ENCODE measurements around the gene TERC.

The TERC gene

GRCh38 chr3:169764882-169765612, at the start of gene TERC:
TERC (minus strand) TSS chr3:169765060.
- DNase-seq: peak; percentile 87

- DNase-seq: peak; percentile 39
Measured at GRCh38 chr3:169813757-169814517, 49.1 kb upstream of the TERC start.

- DNase-seq: no peak
Measured at GRCh38 chr3:169813278-169813677, 48.4 kb upstream of the TERC start.

- DNase-seq: peak; percentile 86
Measured at GRCh38 chr3:169812332-169813235, 47.7 kb upstream of the TERC start, which contains the start of the genes LRRC34 and LRRIQ4. LRRC34 (minus strand) TSS chr3:169812904; CDS start chr3:169812548, 356 bp downstream. LRRIQ4 (plus strand) TSS chr3:169812870; CDS start chr3:169821922, 9,052 bp downstream.

GRCh38 chr3:169811631-169812331, 46.9 kb upstream of the TERC start:
- peak; percentile 74 for DNase-seq

- DNase-seq: no peak
Measured at GRCh38 chr3:169809230-169809795, 44.5 kb upstream of the TERC start.

- DNase-seq: no peak
Measured at GRCh38 chr3:169804681-169805080, 39.8 kb upstream of the TERC start.

- no peak for DNase-seq
Measured at GRCh38 chr3:169792359-169792758, 27.5 kb upstream of the TERC start.

- no peak for DNase-seq
Measured at GRCh38 chr3:169790687-169791429, 26.0 kb upstream of the TERC start.

GRCh38 chr3:169790219-169790618, 25.4 kb upstream of the TERC start:
- no peak for DNase-seq

GRCh38 chr3:169787791-169788190, 22.9 kb upstream of the TERC start:
- DNase-seq: no peak

GRCh38 chr3:169787120-169787519, 22.3 kb upstream of the TERC start:
- DNase-seq: no peak

GRCh38 chr3:169781209-169781855, 16.5 kb upstream of the TERC start:
- DNase-seq: no peak

GRCh38 chr3:169780742-169781141, 15.9 kb upstream of the TERC start:
- DNase-seq: no peak

GRCh38 chr3:169777822-169778221, 13.0 kb upstream of the TERC start:
- no peak for DNase-seq

- DNase-seq: no peak
Measured at GRCh38 chr3:169774186-169774585, 9.3 kb upstream of the TERC start.

GRCh38 chr3:169772897-169773816, 8.3 kb upstream of the TERC start, which contains the start of gene MYNN:
MYNN (plus strand) TSS chr3:169773396; CDS start chr3:169774296, 900 bp downstream.
- DNase-seq: peak; percentile 90

GRCh38 chr3:169772305-169772896, 7.5 kb upstream of the TERC start:
- DNase-seq: peak; percentile 94
